IMR-90 (cell line): ENCODE measurements around the gene WDR46. TPM values are rescaled to one million over a fixed set of nuclear protein-coding genes. Genes with fewer than 3 reads are reported as not detected.

Source experiments
- ATAC-seq: fragments of 200-7000 bp; cut with Tn5 transposase; 2 replicates; pipeline ENCODE4 v1.9.1; 2020; ENCODE audit warnings: low read depth, mild to moderate bottlenecking, moderate library complexity
- BruUV-seq: library from RNA; stranded (reverse); fragments of 400-500 nt; replicated peaks from 2 replicates; lab custom pipeline; 2021; lab: Mats Ljungman, UMichigan
- CTCF ChIA-PET: fragments of 300-600 bp; formaldehyde crosslinking; extraction: SDS; loops from one replicate; lab custom pipeline; 2021; ENCODE audit warnings: antibody characterized with exemption; lab: Yijun Ruan, JAX
- POLR2A ChIA-PET: fragments of 300-600 bp; sonication (Branson Sonifier 250); formaldehyde crosslinking; loops from one replicate; lab custom pipeline; 2022; ENCODE audit warnings: antibody characterized with exemption; ENCODE audit not compliant: unreplicated experiment; lab: Charles Lee
- DNase-seq: peaks from one replicate; pipeline ENCODE4 v3.0.0; 2013
- H2AFZ ChIP-seq: replicated peaks from 2 replicates; pipeline ENCODE3; 2013; ENCODE audit warnings: low read length, mild to moderate bottlenecking; ENCODE audit not compliant: poor library complexity
- H2AK5ac ChIP-seq: 2 replicates; pipeline ENCODE4 v1.6.1; 2013; ENCODE audit warnings: low read depth, low read length, inconsistent platforms
- H2AK9ac ChIP-seq: replicated peaks from 2 replicates; pipeline ENCODE3; 2013; ENCODE audit warnings: mild to moderate bottlenecking, low read depth, low read length, moderate library complexity; ENCODE audit not compliant: poor library complexity
- H2BK120ac ChIP-seq: 2 replicates; pipeline ENCODE4 v1.6.1; 2013; ENCODE audit warnings: low read depth, low read length, inconsistent platforms
- H2BK15ac ChIP-seq: 3 replicates; pipeline ENCODE4 v1.6.1; 2013; ENCODE audit warnings: low read depth, low read length, inconsistent platforms
- H2BK20ac ChIP-seq: 2 replicates; pipeline ENCODE4 v1.6.1; 2013; ENCODE audit warnings: low read depth, mild to moderate bottlenecking, inconsistent platforms, low read length, moderate library complexity
- H2BK5ac ChIP-seq: 2 replicates; pipeline ENCODE4 v1.6.1; 2013; ENCODE audit warnings: mild to moderate bottlenecking, low read depth, low read length, inconsistent platforms; ENCODE audit not compliant: poor library complexity, severe bottlenecking
- H3K14ac ChIP-seq: replicated peaks from 2 replicates; pipeline ENCODE4 v1.6.1; 2013; ENCODE audit warnings: low read depth, low read length, inconsistent platforms
- H3K18ac ChIP-seq: 2 replicates; pipeline ENCODE4 v1.6.1; 2013; ENCODE audit warnings: low read depth, low read length, control low read depth
- H3K23ac ChIP-seq: 2 replicates; pipeline ENCODE4 v1.6.1; 2013; ENCODE audit warnings: low read depth, low read length, inconsistent platforms
- H3K27ac ChIP-seq: 2 replicates; pipeline ENCODE4 v1.5.1; 2013; ENCODE audit warnings: mild to moderate bottlenecking, control low read depth, low read length; ENCODE audit not compliant: insufficient read depth
- H3K27me3 ChIP-seq: 2 replicates; pipeline ENCODE4 v1.6.1; 2013; ENCODE audit warnings: low read length; ENCODE audit not compliant: control insufficient read depth, insufficient read depth
- H3K36me3 ChIP-seq: 2 replicates; pipeline ENCODE4 v1.6.1; 2013; ENCODE audit warnings: low read length, mixed read lengths; ENCODE audit not compliant: control insufficient read depth, insufficient read depth
- H3K4ac ChIP-seq: 2 replicates; pipeline ENCODE4 v1.6.1; 2013; ENCODE audit warnings: low read depth, low read length, inconsistent platforms
- H3K4me1 ChIP-seq: 2 replicates; pipeline ENCODE4 v1.6.1; 2013; ENCODE audit warnings: low read length, mixed read lengths; ENCODE audit not compliant: control insufficient read depth, insufficient read depth
- H3K4me2 ChIP-seq: 2 replicates; pipeline ENCODE4 v1.6.1; 2013; ENCODE audit warnings: low read depth, mild to moderate bottlenecking, control low read depth, low read length, moderate library complexity
- H3K4me3 ChIP-seq: 2 replicates; pipeline ENCODE4 v1.5.1; 2013; ENCODE audit warnings: low read depth, mild to moderate bottlenecking, control low read depth, low read length, moderate library complexity; ENCODE audit not compliant: insufficient read depth
- H3K56ac ChIP-seq: 2 replicates; pipeline ENCODE4 v1.6.1; 2013; ENCODE audit warnings: low read length, inconsistent platforms; ENCODE audit not compliant: insufficient read depth; ENCODE audit errors: extremely low read depth
- H3K79me1 ChIP-seq, 2 experiments: 2 replicates each; pipeline ENCODE4 v1.6.1; 2013; ENCODE audit warnings: low read length in 2 of 2, inconsistent platforms in 1 of 2, low read depth in 1 of 2
- H3K9ac ChIP-seq: 2 replicates; pipeline ENCODE4 v1.6.1; 2013; ENCODE audit warnings: low read depth, low read length, control low read depth
- H3K9me1 ChIP-seq: 2 replicates; pipeline ENCODE4 v1.6.1; 2013; ENCODE audit warnings: low read length, inconsistent platforms; ENCODE audit not compliant: insufficient read depth
- H3K9me3 ChIP-seq: 2 replicates; pipeline ENCODE4 v1.6.1; 2013; ENCODE audit warnings: low read length; ENCODE audit not compliant: control insufficient read depth, insufficient read depth
- H4K20me1 ChIP-seq: 2 replicates; pipeline ENCODE4 v1.6.1; 2013; ENCODE audit warnings: low read length, inconsistent platforms; ENCODE audit not compliant: insufficient read depth
- H4K5ac ChIP-seq: 2 replicates; pipeline ENCODE4 v1.6.1; 2013; ENCODE audit warnings: mild to moderate bottlenecking, low read depth, low read length, control low read depth
- H4K8ac ChIP-seq, 2 experiments: 2 replicates each; pipeline ENCODE4 v1.6.1; 2013; ENCODE audit warnings: low read depth in 2 of 2, low read length in 2 of 2, control low read depth in 1 of 2, inconsistent platforms in 1 of 2
- H4K91ac ChIP-seq: 2 replicates; pipeline ENCODE4 v1.6.1; 2013; ENCODE audit warnings: low read depth, low read length, inconsistent platforms; ENCODE audit not compliant: insufficient read depth
- BHLHE40 ChIP-seq: fragments of 150-350 bp; IDR thresholded peaks from 2 replicates; pipeline ENCODE4 v1.6.1; 2016; ENCODE audit warnings: mild to moderate bottlenecking, low read depth, low read length
- CHD1 ChIP-seq: IDR thresholded peaks from 2 replicates; pipeline ENCODE4 v1.6.1; 2012; ENCODE audit warnings: low read depth, low read length, improper control_type of control experiment
- FOS ChIP-seq: fragments of 150-350 bp; IDR thresholded peaks from 2 replicates; pipeline ENCODE4 v1.6.1; 2016; ENCODE audit warnings: low read depth, low read length
- NFE2L2 ChIP-seq: fragments of 150-350 bp; IDR thresholded peaks from 2 replicates; pipeline ENCODE4 v1.6.1; 2016; ENCODE audit warnings: low read depth, mild to moderate bottlenecking, low read length
- POLR2A ChIP-seq: IDR thresholded peaks from 2 replicates; pipeline ENCODE4 v1.6.1; 2012; ENCODE audit warnings: mild to moderate bottlenecking, low read depth, low read length
- RAD21 ChIP-seq: IDR thresholded peaks from 2 replicates; pipeline ENCODE4 v1.6.1; 2012; ENCODE audit warnings: low read length, improper control_type of control experiment
- WGBS, 2 experiments: methylation state at CpG; one replicate each; pipeline versions ENCODE4 v1.1.5 to v1.1.7; 2013; ENCODE audit warnings: missing lambda C conversion rate in 2 of 2; ENCODE audit not compliant: insufficient read length in 1 of 2; ENCODE audit errors: extremely low coverage in 2 of 2; 5-methylcytosine and 5-hydroxymethylcytosine counted together
- dilution Hi-C: fragments of 300-500 bp; cut with HindIII; formaldehyde crosslinking; loops from one replicate; pipeline ENCODE4 v1.14.3; 2018; ENCODE audit warnings: low sequenced_read_pairs; ENCODE audit not compliant: unreplicated experiment
- in situ Hi-C: fragments of 300-500 bp; cut with MboI; formaldehyde crosslinking; loops from 3 replicates; pipeline ENCODE4 v1.14.3; 2019; ENCODE audit warnings: low sequenced_read_pairs, inconsistent platforms, mixed read lengths
- intact Hi-C: fragments of 100-400 bp; cut with micrococcal nuclease; formaldehyde crosslinking; loops from 2 replicates; pipeline ENCODE4 v1.10.0; 2022
- polyA plus RNA-seq, 3 experiments: library from polyadenylated mRNA; depleted of rRNA; stranded (reverse); fragments of >200 nt; gene quantifications; 2 replicates each; pipeline ENCODE4 v1.2.3, GENCODE V29; 2012; ENCODE audit warnings: low replicate concordance in 1 of 3
- total RNA-seq: library from RNA; depleted of rRNA; stranded (reverse); fragments of >200 nt; gene quantifications from 2 replicates; pipeline ENCODE4 v1.2.3, GENCODE V29; 2012

The WDR46 gene
- total and polyA plus RNA-seq, 2 of the 4 experiments (the other 2 are of a cell fraction), result 73.8 to 81.6 TPM

DNA sequence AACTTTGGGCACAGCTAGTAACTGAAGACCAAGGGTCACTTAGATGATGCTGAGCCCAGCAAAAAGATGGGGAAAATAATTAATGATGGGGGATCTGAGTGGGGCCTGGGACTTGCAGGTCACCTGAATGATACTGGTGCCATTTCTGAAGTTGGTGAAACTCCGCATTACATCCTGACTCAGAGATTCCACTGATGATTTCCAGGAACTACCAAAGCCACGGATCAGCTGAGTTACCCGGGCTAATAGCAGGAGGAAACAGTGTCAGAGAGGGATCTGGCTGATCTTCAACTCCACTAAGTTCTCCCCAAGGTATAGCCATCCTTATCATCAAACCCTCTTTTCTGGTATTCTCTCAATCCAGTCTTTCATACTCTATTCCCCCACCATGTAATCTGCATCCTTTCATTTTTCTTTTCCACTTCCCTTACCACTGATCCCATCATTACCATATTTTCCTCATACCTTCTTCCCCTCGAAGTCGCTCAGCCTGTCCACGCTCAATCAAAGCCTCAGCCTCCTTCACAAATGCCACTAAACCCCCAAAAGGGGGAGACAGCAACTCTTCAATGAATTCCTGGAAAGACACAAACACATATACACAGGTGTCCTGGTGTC lies 37.5 kb downstream of the WDR46 start:
- TF ChIP-seq RAD21 (no peak), NFE2L2 (no peak), POLR2A (no peak), CHD1 (no peak), BHLHE40 (no peak), FOS (no peak)
- Histone ChIP-seq H3K56ac (no peak overlapping the region), H4K91ac (no peak overlapping the region), H2AK9ac (no peak overlapping the region), H2BK120ac (no peak overlapping the region), H3K4ac (no peak overlapping the region), H2BK15ac (no peak overlapping the region), H3K23ac (0 out of 2 replicates have a peak overlapping the region, but pooled peaks have one; percentile 80), H4K5ac (no peak overlapping the region), H4K8ac (peak overlapping the region in 1 of 2 experiments; percentile 13; a peak in 1 of 4 replicates), H3K18ac (no peak overlapping the region), H3K9ac (no peak overlapping the region), H2BK5ac (no peak overlapping the region), H3K27me3 (no peaks in the 10 kb centered on the region), H3K9me1 (peaks cover 11% of the 10 kb centered on the region), H3K14ac (no peak overlapping the region), H4K20me1 (peaks cover 3% of the 10 kb centered on the region; the same call in 1 of the 2 replicates), H3K9me3 (no peaks in the 10 kb centered on the region), H3K4me2 (no peak overlapping the region), H3K4me1 (peaks cover 12% of the 10 kb centered on the region), H3K79me1 (peaks cover 3 to 35% of the 10 kb centered on the region in 2 experiments; a peak in 3 of 4 replicates), H2BK20ac (peak overlapping the region; percentile 36; the same call in 1 of the 2 replicates), H2AK5ac (peak overlapping the region; percentile 20; the same call in 1 of the 2 replicates), H3K36me3 (peaks cover 10% of the 10 kb centered on the region; the same call in 1 of the 2 replicates), H3K27ac (no peak overlapping the region), H3K4me3 (no peak overlapping the region), H2AFZ (no peak overlapping the region)
- DNase-seq, result peak; percentile 10
- intact Hi-C loops, result no loop called here
- dilution Hi-C loops, result no loop called here
- POLR2A ChIA-PET, result interaction anchor here (1.0 kb wide), 1 partner anchor 18 kb away, joined by 4 read pairs; no protein-coding TSS in a partner anchor
- in situ Hi-C loops, result no loop called here
- no TSS peak for BruUV-seq
- ATAC-seq, result no peak
- CTCF ChIA-PET, result interaction anchor here (0.5 to 0.6 kb wide), 2 partner anchors 11 to 46 kb away, joined by 3 read pairs; no protein-coding TSS in a partner anchor
- WGBS, 2 experiments, result 92% methylated on average over 5 of the region's 6 CpGs; no CpG with 5 or more reads in 1 of the 2 experiments
